GM12878 (cell line): Measurements from ENCODE around the gene LDHAL6B. TPM values are rescaled to one million over a fixed set of nuclear protein-coding genes. Genes with fewer than 3 reads are reported as not detected.

ENCODE experiments used
- ATAC-seq: fragments of 200-7000 bp; cut with Tn5 transposase; 3 replicates; pipeline ENCODE4 v1.9.1; 2020; ENCODE audit warnings: mild to moderate bottlenecking, moderate library complexity
- BruUV-seq: library from RNA; stranded (reverse); fragments of 400-500 nt; replicated peaks from 2 replicates; lab custom pipeline; 2021; lab: Mats Ljungman, UMichigan
- CTCF ChIA-PET: fragments of 300-600 bp; sonication (Branson Sonifier 250); formaldehyde crosslinking; extraction: SDS; loops from one replicate; lab custom pipeline; 2021; ENCODE audit warnings: inconsistent platforms; lab: Yijun Ruan, JAX
- POLR2A ChIA-PET: fragments of 350-600 bp; formaldehyde crosslinking; extraction: SDS; loops from one replicate; lab custom pipeline; 2021; ENCODE audit warnings: inconsistent platforms; lab: Charles Lee
- RAD21 ChIA-PET: fragments of 300-600 bp; sonication (Branson Sonifier 250); formaldehyde crosslinking; loops from one replicate; lab custom pipeline; 2023; ENCODE audit warnings: antibody characterized with exemption; ENCODE audit not compliant: unreplicated experiment; lab: Charles Lee
- SMC1A ChIA-PET: fragments of 300-600 bp; sonication (Branson Sonifier 250); formaldehyde crosslinking; loops from one replicate; lab custom pipeline; 2023; ENCODE audit not compliant: unreplicated experiment, uncharacterized antibody; lab: Charles Lee
- DNase-seq: peaks from one replicate; pipeline ENCODE4 v3.0.0-alpha.2; 2011; ENCODE audit warnings: low read depth, low spot score
- FAIRE-seq: peaks from 3 replicates; lab custom pipeline; 2011; peaks lifted over from hg19 to GRCh38; lab: Jason Lieb, UNC
- H2AFZ ChIP-seq: 2 replicates; pipeline ENCODE4 v1.6.0; 2011; ENCODE audit warnings: low read depth, low read length, control low read depth; ENCODE audit not compliant: control insufficient read depth
- H3K27ac ChIP-seq: 2 replicates; pipeline ENCODE4 v1.5.1; 2011; ENCODE audit warnings: control low read depth; ENCODE audit not compliant: control insufficient read depth, insufficient read depth
- H3K27me3 ChIP-seq, 2 experiments: replicated peaks in 1 of 2; 2 replicates each; pipeline versions ENCODE4 v1.6.0 to v1.6.1; 2011; ENCODE audit warnings: low read length in 1 of 2; ENCODE audit not compliant: control insufficient read depth in 2 of 2, insufficient read depth in 2 of 2
- H3K36me3 ChIP-seq, 2 experiments: 2 replicates each; pipeline ENCODE4 v1.5.1; 2011; ENCODE audit warnings: low read length in 1 of 2; ENCODE audit not compliant: control insufficient read depth in 2 of 2, insufficient read depth in 2 of 2
- H3K4me1 ChIP-seq: 2 replicates; pipeline ENCODE4 v1.6.1; 2011; ENCODE audit warnings: mild to moderate bottlenecking, low read length, moderate library complexity, mixed read lengths; ENCODE audit not compliant: control insufficient read depth, insufficient read depth
- H3K4me2 ChIP-seq: 2 replicates; pipeline ENCODE4 v1.6.0; 2011; ENCODE audit warnings: control low read depth; ENCODE audit not compliant: control insufficient read depth, insufficient read depth
- H3K4me3 ChIP-seq: fragments of 200-600 bp; sonication (generic); 2 replicates; pipeline ENCODE4 v1.5.1; 2016
- H3K79me2 ChIP-seq: 2 replicates; pipeline ENCODE4 v1.6.0; 2011; ENCODE audit warnings: low read length; ENCODE audit not compliant: control insufficient read depth, insufficient read depth
- H3K9ac ChIP-seq: 2 replicates; pipeline ENCODE4 v1.8.0; 2011; ENCODE audit warnings: low read length, control low read depth, mixed read lengths; ENCODE audit not compliant: control insufficient read depth, insufficient read depth
- H3K9me3 ChIP-seq: replicated peaks from 3 replicates; pipeline ENCODE4 v1.5.1; 2011; ENCODE audit warnings: mild to moderate bottlenecking, low read length; ENCODE audit not compliant: control insufficient read depth, insufficient read depth
- H4K20me1 ChIP-seq: 2 replicates; pipeline ENCODE4 v1.6.0; 2011; ENCODE audit not compliant: control insufficient read depth, insufficient read depth
- BACH1 ChIP-seq: fragments of 450-650 bp; IDR thresholded peaks from 2 replicates; pipeline ENCODE4 v1.6.1; 2017; ENCODE audit warnings: mild to moderate bottlenecking, borderline replicate concordance
- DPF2 ChIP-seq: fragments of 450-650 bp; IDR thresholded peaks from 2 replicates; pipeline ENCODE4 v1.6.1; 2017; ENCODE audit warnings: mild to moderate bottlenecking
- EZH2 ChIP-seq: IDR thresholded peaks from 2 replicates; pipeline ENCODE4 v1.6.1; 2012; ENCODE audit warnings: low read depth, mild to moderate bottlenecking, control low read depth, inconsistent platforms, low read length, borderline replicate concordance; ENCODE audit not compliant: control insufficient read depth
- HDAC6 ChIP-seq: fragments of 200-600 bp; sonication (generic); IDR thresholded peaks from one replicate; pipeline ENCODE4 v1.8.0; 2017; ENCODE audit warnings: antibody characterized with exemption; ENCODE audit not compliant: unreplicated experiment
- IRF4 ChIP-seq: IDR thresholded peaks from 2 replicates; pipeline ENCODE4 v1.6.1; 2011; ENCODE audit warnings: low read depth, low read length
- NBN ChIP-seq: fragments of 450-650 bp; IDR thresholded peaks from 2 replicates; pipeline ENCODE4 v1.6.1; 2016
- PAX8 ChIP-seq: fragments of 450-650 bp; IDR thresholded peaks from 2 replicates; pipeline ENCODE4 v1.6.1; 2017; ENCODE audit warnings: mild to moderate bottlenecking, moderate library complexity
- POLR2A ChIP-seq: IDR thresholded peaks from 2 replicates; pipeline ENCODE4 v1.6.1; 2011; ENCODE audit warnings: low read depth, mild to moderate bottlenecking, low read length
- TAF1 ChIP-seq: IDR thresholded peaks from 2 replicates; pipeline ENCODE4 v1.6.1; 2011; ENCODE audit warnings: mild to moderate bottlenecking, low read depth, low read length, borderline replicate concordance
- WGBS: methylation state at CpG from one replicate; pipeline ENCODE4 v1.1.6; 2016; ENCODE audit warnings: low lambda C conversion rate; ENCODE audit not compliant: insufficient replicate concordance, insufficient coverage; ENCODE audit errors: missing lambda C conversion rate; 5-methylcytosine and 5-hydroxymethylcytosine counted together
- in situ Hi-C: fragments of 300-500 bp; cut with MboI; formaldehyde crosslinking; loops from 9 replicates; pipeline ENCODE4 v1.14.3; 2018; ENCODE audit warnings: mixed read lengths
- intact Hi-C: fragments of 100-400 bp; cut with micrococcal nuclease; formaldehyde crosslinking; loops from one replicate; pipeline ENCODE4 v1.14.2; 2022; ENCODE audit not compliant: unreplicated experiment
- polyA plus RNA-seq, 11 experiments: library from polyadenylated mRNA; depleted of rRNA in 4 of 11; unstranded in 6 of 11; stranded (reverse) in 5 of 11; fragments of >200 nt; fragmentation: Nextera tagmentation in 4 of 11; fragmentation: Illumina TruSeq in 1 of 11; extraction: Ambion mirVana in 4 of 11; extraction: Trizol in 1 of 11; gene quantifications; 1 replicate in 1 of 11; 2 replicates in 10 of 11; pipeline versions ENCODE4 v1.2.1 to v1.2.3, GENCODE V29; 2011 to 2016; ENCODE audit warnings: inconsistent platforms in 2 of 11, missing spikeins in 2 of 11, low read depth in 1 of 11
- total RNA-seq, 4 experiments: library from RNA; depleted of rRNA in 3 of 4; stranded (reverse); fragments of >200 nt in 3 of 4; fragmentation: Illumina TruSeq in 1 of 4; extraction: Trizol in 1 of 4; gene quantifications; 2 replicates each; pipeline versions ENCODE4 v1.2.1 to v1.2.3, GENCODE V29; 2013 to 2021
- TF ChIP-seq, protein P1 (sequence below): fragments of 450-650 bp; formaldehyde crosslinking; IDR thresholded peaks from 2 replicates; pipeline ENCODE4 v1.5.0; 2022; ENCODE audit warnings: mild to moderate bottlenecking, missing genetic modification characterization
- TF ChIP-seq, protein P2 (sequence below): IDR thresholded peaks from 2 replicates; pipeline ENCODE4 v1.6.1; 2011; ENCODE audit warnings: borderline replicate concordance, low read depth, mild to moderate bottlenecking, moderate library complexity, mixed read lengths, low read length; ENCODE audit not compliant: insufficient read depth; ENCODE audit errors: extremely low read length
- TF ChIP-seq, protein P3 (sequence below): fragments of 450-650 bp; IDR thresholded peaks from 2 replicates; pipeline ENCODE4 v1.6.1; 2018; ENCODE audit warnings: borderline replicate concordance, mild to moderate bottlenecking; ENCODE audit not compliant: partially characterized antibody
- TF ChIP-seq, protein P4 (sequence below): fragments of 450-650 bp; IDR thresholded peaks from 2 replicates; pipeline ENCODE4 v1.6.1; 2016; ENCODE audit warnings: mild to moderate bottlenecking

Gene LDHAL6B
- total and polyA plus RNA-seq, 10 of the 15 experiments (the other 5 are each of a cell fraction or from before 2014, with no cell fraction given) = 0.33 to 0.66 TPM; not detected in 8

DNA sequence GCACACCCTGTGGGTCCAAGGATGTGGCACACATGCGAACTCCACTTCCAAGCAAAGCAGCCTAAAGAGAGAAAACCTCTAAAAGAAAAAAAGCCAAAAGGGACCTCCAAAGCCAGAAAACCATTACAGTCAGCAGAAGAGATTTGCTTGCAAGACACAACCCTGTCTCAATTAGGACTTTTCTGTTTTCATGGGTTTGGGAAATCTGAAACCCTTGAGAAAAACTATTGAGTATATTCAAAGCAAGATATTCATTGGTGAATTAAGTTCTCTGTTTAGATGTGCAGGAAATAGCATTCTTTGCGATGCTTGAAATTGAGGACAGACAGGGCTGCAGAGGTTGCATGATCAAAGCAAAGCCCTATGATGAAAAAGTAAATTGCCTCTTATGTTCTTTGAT is 10.2 kb upstream of the LDHAL6B start:
- DNase-seq = no peak
- H3K27me3 ChIP-seq = no peaks in the 10 kb centered on the region
- ChIA-PET POLR2A (no interaction called here), CTCF (no interaction called here), RAD21 (no interaction called here), SMC1A (no interaction called here)
- TF ChIP-seq NBN (no peak), EZH2 (no peak), HDAC6 (no peak), POLR2A (no peak), PAX8 (no peak), BACH1 (no peak), TAF1 (no peak), DPF2 (no peak), IRF4 (no peak)
- TF ChIP-seq, protein P1, sequence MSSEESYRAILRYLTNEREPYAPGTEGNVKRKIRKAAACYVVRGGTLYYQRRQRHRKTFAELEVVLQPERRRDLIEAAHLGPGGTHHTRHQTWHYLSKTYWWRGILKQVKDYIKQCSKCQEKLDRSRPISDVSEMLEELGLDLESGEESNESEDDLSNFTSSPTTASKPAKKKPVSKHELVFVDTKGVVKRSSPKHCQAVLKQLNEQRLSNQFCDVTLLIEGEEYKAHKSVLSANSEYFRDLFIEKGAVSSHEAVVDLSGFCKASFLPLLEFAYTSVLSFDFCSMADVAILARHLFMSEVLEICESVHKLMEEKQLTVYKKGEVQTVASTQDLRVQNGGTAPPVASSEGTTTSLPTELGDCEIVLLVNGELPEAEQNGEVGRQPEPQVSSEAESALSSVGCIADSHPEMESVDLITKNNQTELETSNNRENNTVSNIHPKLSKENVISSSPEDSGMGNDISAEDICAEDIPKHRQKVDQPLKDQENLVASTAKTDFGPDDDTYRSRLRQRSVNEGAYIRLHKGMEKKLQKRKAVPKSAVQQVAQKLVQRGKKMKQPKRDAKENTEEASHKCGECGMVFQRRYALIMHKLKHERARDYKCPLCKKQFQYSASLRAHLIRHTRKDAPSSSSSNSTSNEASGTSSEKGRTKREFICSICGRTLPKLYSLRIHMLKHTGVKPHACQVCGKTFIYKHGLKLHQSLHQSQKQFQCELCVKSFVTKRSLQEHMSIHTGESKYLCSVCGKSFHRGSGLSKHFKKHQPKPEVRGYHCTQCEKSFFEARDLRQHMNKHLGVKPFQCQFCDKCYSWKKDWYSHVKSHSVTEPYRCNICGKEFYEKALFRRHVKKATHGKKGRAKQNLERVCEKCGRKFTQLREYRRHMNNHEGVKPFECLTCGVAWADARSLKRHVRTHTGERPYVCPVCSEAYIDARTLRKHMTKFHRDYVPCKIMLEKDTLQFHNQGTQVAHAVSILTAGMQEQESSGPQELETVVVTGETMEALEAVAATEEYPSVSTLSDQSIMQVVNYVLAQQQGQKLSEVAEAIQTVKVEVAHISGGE (CRISPR knock-in tag) = no peak
- TF ChIP-seq, protein P2, sequence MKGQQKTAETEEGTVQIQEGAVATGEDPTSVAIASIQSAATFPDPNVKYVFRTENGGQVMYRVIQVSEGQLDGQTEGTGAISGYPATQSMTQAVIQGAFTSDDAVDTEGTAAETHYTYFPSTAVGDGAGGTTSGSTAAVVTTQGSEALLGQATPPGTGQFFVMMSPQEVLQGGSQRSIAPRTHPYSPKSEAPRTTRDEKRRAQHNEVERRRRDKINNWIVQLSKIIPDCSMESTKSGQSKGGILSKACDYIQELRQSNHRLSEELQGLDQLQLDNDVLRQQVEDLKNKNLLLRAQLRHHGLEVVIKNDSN = no peak
- TF ChIP-seq, protein P3, sequence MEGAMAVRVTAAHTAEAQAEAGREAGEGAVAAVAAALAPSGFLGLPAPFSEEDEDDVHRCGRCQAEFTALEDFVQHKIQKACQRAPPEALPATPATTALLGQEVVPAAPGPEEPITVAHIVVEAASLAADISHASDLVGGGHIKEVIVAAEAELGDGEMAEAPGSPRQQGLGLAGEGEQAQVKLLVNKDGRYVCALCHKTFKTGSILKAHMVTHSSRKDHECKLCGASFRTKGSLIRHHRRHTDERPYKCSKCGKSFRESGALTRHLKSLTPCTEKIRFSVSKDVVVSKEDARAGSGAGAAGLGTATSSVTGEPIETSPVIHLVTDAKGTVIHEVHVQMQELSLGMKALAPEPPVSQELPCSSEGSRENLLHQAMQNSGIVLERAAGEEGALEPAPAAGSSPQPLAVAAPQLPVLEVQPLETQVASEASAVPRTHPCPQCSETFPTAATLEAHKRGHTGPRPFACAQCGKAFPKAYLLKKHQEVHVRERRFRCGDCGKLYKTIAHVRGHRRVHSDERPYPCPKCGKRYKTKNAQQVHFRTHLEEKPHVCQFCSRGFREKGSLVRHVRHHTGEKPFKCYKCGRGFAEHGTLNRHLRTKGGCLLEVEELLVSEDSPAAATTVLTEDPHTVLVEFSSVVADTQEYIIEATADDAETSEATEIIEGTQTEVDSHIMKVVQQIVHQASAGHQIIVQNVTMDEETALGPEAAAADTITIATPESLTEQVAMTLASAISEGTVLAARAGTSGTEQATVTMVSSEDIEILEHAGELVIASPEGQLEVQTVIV = no peak
- TF ChIP-seq, protein P4, sequence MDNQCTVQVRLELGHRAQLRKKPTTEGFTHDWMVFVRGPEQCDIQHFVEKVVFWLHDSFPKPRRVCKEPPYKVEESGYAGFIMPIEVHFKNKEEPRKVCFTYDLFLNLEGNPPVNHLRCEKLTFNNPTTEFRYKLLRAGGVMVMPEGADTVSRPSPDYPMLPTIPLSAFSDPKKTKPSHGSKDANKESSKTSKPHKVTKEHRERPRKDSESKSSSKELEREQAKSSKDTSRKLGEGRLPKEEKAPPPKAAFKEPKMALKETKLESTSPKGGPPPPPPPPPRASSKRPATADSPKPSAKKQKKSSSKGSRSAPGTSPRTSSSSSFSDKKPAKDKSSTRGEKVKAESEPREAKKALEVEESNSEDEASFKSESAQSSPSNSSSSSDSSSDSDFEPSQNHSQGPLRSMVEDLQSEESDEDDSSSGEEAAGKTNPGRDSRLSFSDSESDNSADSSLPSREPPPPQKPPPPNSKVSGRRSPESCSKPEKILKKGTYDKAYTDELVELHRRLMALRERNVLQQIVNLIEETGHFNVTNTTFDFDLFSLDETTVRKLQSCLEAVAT = no peak
- no peak overlapping the region for H3K9ac ChIP-seq
- H3K4me3 ChIP-seq = no peak overlapping the region
- BruUV-seq = no TSS peak
- H3K4me2 ChIP-seq = no peak overlapping the region
- H3K9me3 ChIP-seq = no peaks in the 10 kb centered on the region
- intact Hi-C loops (no loop called here), in situ Hi-C loops (no loop called here)
- no peaks in the 10 kb centered on the region for H3K79me2 ChIP-seq
- no peaks in the 10 kb centered on the region for H4K20me1 ChIP-seq
- H3K36me3 ChIP-seq = peaks cover 16 to 48% of the 10 kb centered on the region in 2 experiments
- H3K27ac ChIP-seq = no peak overlapping the region
- FAIRE-seq = no peak
- 100% methylated on average over 2 of the region's 2 CpGs for WGBS
- H3K4me1 ChIP-seq = no peaks in the 10 kb centered on the region
- H2AFZ ChIP-seq = no peak overlapping the region
- no peak for ATAC-seq
